ENCODE results near the gene JMJD7.

DNA sequence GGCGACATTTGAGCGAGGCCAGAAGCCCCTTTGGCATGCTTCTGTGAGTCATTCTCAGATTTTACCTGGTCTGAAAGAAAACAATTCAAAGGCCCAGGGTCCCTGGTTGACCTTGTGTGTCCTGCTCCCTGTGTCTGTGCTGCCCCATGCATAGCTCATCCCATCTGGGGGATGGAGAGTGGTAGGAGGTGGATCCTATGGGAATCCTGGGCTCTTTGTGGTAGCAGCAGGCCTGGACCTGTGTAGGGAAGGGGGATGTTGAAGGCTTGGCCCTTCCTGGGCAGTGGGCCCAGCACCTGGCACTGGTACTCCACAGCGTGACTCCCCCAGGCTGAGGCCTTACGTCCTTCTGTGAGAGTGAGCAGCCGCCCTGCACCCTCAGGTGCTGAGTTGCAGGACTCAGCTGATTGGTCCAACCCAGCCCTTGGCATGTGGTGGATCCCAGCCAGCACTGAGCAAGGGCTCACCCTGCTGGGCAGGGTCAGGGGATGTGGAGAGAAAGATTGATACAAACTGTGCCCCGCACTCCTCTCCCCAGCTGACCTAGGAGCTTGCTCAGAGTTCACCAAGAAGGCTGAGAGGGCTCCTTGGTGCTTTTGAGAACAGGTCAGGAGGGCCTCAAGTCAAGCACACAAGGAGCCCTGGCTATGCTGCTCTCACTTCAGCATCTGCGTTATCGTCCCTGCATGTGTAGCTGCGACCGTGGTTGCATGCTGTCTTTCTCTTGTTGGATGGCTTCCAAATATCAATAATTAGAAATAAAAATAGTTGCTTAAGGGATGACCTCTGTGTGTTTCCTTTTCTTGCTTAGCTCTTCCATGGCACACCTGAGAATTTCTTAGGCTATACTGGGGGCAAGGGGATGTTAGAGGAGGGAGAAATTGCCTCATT lies 21.4 kb upstream of the JMJD7 start:
- TF ChIP-seq, protein P1, sequence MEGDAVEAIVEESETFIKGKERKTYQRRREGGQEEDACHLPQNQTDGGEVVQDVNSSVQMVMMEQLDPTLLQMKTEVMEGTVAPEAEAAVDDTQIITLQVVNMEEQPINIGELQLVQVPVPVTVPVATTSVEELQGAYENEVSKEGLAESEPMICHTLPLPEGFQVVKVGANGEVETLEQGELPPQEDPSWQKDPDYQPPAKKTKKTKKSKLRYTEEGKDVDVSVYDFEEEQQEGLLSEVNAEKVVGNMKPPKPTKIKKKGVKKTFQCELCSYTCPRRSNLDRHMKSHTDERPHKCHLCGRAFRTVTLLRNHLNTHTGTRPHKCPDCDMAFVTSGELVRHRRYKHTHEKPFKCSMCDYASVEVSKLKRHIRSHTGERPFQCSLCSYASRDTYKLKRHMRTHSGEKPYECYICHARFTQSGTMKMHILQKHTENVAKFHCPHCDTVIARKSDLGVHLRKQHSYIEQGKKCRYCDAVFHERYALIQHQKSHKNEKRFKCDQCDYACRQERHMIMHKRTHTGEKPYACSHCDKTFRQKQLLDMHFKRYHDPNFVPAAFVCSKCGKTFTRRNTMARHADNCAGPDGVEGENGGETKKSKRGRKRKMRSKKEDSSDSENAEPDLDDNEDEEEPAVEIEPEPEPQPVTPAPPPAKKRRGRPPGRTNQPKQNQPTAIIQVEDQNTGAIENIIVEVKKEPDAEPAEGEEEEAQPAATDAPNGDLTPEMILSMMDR (IDR thresholded peaks at IDR 0.05), result no peak
- no peak for TF ChIP-seq POLR2A (IDR thresholded peaks at IDR 0.05)
